Stomach (tissue), 4 donors: Measurements from ENCODE around the gene BCLAF1.

Experiments
- CTCF ChIP-seq, 7 experiments: fragments of 450-650 bp in 4 of 7; fragments of 200-600 bp in 3 of 7; sonication (generic) in 3 of 7; IDR thresholded peaks; one replicate each; pipeline ENCODE4 v1.5.1; 2016 to 2019; ENCODE audit warnings: antibody characterized with exemption in 7 of 7, control low read depth in 2 of 7, mild to moderate bottlenecking in 1 of 7
- POLR2A ChIP-seq, 4 donors: fragments of 450-650 bp; IDR thresholded peaks; one replicate each; pipeline ENCODE4 v1.6.1; 2016; ENCODE audit warnings: antibody characterized with exemption in 4 of 4, control low read depth in 2 of 4, mild to moderate bottlenecking in 1 of 4, moderate library complexity in 1 of 4
- POLR2AphosphoS5 ChIP-seq, 3 donors: sonication (generic); formaldehyde crosslinking; IDR thresholded peaks; one replicate each; pipeline ENCODE4 v1.6.1; 2016; ENCODE audit warnings: antibody characterized with exemption in 3 of 3

- no peak for TF ChIP-seq POLR2AphosphoS5 (IDR thresholded peaks at IDR 0.05)
- TF ChIP-seq CTCF (IDR thresholded peaks at IDR 0.05) = no peak
- TF ChIP-seq POLR2A (IDR thresholded peaks at IDR 0.05) = no peak
These were observed 44.8 kb upstream of the BCLAF1 start for GRCh38 chr6:136334465-136334846.
